Stimulated activated CD8-positive, alpha-beta memory T cell treated with anti-CD3 and anti-CD28 coated beads, Interleukin-12 subunit alpha, Interleukin-12 subunit beta, amount 100 ng/mL, for 1 hour (primary cell): ENCODE results near the gene NUBP2.
A peak's percentile ranks its signal among the peaks of the same experiment; 100 is the strongest.

Source experiments
- DNase-seq: peaks from one replicate; pipeline ENCODE4 v3.0.0-alpha.2; 2020; ENCODE audit warnings: low read depth

NUBP2 gene, protein sequence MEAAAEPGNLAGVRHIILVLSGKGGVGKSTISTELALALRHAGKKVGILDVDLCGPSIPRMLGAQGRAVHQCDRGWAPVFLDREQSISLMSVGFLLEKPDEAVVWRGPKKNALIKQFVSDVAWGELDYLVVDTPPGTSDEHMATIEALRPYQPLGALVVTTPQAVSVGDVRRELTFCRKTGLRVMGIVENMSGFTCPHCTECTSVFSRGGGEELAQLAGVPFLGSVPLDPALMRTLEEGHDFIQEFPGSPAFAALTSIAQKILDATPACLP

DNA sequence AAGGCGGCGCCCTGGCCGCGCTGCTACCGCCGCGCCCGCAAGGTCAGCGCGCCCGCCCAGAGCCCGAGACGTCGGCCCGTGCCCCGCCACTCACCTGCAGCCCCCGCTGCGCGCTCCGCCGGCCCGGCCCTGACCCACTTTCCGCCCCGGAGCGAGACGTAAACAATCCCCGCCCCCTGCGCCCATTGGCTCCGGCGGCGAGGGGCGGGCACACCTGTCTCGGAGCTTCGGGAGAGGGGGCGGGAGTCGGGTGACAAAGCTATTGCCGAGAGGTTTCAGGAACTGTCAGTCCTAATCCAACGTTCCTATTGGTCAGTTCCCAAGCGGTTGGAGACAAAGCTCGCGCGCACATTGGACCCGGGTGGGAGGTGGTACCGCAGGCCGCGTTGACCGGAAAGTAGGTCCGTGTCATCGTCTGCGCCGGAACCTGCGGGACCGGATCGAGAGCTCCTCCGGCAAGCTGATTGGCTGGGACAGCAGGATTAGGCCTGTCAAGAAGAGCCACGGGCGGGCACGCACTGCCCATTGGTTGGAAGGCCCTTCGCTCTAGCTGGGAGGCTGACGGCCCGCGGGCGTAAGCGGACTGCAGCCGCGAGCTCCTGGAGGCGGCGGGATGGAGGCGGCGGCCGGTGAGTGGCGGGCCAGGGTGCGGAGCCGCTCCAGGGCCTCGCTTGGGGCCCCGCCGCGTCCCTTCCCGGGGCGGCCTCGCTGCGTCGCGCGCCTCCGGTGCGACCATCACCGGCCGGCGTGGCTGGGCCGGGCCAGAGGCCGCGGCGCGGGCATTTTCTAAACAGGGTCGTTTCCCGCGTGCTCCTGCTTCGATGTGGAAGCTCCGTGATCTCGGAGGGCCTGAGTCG lies at the start of gene NUBP2, which contains the start of gene SPSB3:
Gene NUBP2, plus strand, starts transcription at position 553 of the 857 bp plus-strand sequence. Its CDS starts 61 bp downstream, at position 614.
Gene SPSB3, minus strand, starts transcription at position 164 of the 857 bp plus-strand sequence. CDS start 1,088 bp downstream, outside the sequence.
- peak; percentile 98 for DNase-seq

DNA sequence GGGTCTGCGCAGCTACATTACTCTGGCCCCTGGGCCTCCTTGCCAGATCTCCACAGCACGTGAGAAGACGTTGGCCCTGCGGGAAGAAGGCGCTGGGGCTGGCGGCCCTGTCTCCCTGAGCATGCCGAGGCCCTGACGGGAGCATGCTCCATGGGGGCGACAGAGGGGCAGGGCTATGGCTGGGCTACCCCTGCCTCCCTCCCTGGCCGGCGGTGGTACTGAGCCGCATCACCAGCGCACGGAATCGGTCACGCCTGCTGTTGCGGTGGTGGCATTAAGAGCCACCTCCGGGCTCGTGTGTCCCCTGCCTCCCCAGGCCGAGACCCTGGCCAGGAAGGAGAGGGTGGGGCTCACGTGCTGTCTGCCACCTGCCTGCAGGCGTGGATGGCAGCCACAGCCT lies 48.6 kb upstream of the NUBP2 start:
- DNase-seq, result no peak

DNA sequence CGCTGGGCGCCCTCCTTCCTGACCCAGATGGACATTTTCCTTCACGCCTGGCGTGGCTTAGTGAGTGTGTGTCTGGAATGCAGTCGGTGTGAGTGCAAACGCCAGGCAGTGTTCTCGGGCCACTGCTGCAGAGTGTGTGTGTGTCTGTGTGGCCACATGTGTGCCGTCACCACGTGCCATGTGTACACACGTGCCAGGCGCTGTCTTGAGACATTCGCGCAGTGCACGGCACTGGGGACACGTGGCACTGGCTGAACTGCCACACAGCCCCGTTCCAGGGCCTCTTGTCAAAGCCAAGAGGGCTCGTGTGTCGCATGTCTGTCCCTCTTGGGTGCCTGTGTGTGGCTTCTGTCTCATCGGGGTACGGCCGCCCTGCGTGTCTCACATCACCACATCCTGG lies 47.9 kb upstream of the NUBP2 start:
- DNase-seq, result no peak

DNA sequence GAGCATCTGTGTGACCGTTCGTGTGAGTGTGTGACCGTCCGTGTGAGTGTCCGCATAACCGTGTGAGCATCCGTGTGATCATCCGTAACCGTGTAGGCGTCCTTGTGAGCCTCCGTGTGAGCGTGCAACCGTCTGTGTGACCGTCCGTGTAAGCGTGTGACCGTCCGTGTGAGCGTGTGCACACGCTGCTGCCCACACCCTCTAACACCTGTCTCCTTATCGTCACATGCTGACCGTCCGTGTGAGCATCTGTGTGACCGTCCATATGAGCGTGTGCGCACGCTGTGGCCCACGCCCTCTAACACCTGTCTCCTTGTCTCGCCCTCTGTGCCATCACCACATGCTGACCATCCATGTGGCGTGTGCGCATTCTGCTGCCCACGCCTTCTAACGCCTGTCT lies 42.5 kb upstream of the NUBP2 start:
- no peak for DNase-seq

DNA sequence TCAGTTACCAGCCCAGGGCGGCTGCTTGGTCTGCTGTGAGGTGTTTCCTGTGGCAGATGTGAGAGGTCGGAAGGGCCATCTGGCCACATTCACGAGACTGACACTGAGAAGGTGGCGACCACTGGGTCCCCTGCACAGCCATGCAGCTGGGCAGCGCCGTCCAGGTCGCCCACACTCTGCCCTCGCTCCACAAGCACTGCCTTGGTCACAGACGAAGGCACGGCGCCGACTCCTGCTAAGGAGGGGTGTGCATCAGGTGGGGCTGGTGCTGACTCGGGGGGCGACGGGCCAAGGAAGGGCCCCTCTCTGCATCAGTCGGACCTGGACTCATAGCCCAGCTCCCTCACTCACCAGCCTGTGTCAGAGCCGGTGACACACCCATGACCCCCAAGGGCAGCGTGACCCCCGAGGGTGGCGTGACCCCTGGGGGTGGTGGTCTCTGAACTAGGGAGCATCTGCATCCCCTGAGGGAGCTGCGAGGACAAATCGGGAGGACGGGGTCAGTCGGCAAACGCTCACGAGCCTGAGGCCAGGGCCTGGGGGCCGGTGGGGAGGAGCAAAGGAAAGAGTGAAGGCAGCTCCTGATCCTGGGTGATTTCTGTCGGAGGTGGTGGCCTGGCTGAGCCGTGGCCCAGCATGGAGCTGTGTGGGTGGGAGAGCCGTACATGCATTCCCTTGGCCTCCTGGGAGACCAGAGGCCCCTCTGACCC lies 41.8 kb upstream of the NUBP2 start:
- DNase-seq, result no peak

DNA sequence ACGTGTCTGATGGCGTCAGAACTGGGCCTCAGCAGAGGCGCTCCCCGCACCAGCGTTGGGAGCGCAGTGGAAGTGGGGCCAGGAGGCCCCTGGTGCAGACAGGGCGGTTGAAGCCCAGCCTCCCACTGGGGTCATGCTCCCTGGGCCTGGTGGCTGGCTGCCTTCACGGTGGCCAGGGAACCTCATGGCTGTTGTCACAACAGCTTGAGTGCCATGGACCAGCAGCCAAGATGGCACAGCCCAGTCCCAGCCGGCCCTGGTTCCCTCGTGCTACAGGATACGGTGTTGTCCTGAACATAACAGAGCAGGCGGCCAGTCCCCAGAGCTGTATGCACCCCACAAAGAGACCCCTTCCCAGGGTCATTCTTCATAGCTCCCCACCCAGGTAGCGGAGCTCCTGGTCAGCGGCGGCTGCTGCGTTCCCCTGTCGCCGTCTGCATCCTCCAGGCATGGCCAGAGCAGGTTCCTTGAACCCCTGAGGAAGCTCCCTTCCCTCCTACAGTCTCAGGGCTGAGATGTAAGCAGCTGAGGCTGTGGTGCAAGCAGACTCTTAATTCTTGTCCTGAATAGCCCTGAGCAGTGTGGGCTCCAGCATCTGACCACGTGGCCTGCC lies 41.1 kb upstream of the NUBP2 start:
- no peak for DNase-seq

DNA sequence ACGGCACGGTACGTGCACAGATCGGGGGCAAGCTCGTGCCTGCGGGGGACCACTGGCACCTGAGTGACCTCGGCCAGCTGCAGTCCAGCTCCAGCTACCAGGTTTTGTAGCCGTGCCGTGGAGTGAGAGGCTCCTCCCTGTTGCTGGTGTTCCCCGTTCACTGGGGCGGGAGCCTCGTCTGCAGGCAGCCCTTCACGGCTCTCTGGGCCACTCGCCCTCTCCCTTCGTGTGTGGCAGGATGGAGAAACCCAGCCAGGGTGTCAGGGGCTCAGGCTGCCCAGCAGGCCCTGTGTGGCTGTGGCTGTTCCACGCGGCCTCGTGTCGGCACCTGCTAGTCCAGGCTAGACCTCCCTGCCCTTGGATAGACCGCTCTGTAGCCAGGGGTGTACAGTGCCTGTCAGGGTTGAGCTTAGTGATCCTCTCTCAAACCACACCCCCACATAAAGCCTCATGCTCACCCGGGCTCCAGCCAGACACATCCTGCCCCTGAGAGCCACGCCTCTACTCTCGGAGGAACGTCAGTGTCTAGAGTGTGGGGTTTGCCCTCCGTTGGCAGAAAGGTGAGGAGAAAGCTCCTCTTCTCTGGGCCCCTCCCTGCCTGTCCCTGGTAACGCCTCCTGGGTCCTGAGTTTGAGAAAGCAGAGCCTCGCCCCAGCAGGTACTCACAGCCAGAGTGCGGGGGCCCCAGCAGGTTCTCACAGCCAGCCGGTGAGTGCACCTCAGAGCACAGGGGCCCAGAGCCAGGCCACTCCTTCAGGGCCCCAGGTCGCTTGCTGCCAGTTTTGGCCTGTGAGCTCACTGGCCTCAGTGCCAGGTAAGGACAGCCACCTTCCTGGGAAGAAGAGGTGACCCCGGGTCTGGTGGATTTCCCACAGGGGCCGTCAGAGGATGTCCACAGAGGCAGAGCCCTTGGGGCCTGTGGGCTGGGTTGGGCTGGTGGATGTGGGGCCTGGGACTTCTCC lies 39.1 kb upstream of the NUBP2 start:
- DNase-seq, result no peak

DNA sequence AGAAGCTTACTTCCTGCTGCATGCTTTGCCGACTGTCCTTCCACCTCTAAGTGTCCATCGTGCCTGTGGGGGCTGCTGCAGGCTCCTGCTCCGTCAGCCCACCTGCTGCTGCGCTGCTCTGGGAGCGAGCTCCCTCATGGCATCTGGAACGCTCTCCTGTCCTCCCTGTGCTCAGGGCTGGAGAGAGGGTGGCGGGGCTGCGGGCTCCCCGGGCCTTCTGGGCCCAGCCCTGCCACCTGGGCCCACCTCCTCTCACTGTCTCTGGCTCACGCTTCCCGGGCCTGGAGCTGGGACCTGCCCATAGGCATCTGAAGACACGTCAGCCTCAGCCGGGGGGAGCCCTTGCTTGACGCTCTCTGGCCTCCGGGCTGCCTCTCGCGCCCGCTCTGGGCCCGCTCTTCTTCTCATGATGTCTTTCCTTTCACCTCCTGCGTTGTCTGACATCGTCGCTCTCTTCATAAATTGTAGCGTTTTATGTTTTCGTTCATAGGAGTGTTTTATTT lies 38.4 kb upstream of the NUBP2 start:
- no peak for DNase-seq

DNA sequence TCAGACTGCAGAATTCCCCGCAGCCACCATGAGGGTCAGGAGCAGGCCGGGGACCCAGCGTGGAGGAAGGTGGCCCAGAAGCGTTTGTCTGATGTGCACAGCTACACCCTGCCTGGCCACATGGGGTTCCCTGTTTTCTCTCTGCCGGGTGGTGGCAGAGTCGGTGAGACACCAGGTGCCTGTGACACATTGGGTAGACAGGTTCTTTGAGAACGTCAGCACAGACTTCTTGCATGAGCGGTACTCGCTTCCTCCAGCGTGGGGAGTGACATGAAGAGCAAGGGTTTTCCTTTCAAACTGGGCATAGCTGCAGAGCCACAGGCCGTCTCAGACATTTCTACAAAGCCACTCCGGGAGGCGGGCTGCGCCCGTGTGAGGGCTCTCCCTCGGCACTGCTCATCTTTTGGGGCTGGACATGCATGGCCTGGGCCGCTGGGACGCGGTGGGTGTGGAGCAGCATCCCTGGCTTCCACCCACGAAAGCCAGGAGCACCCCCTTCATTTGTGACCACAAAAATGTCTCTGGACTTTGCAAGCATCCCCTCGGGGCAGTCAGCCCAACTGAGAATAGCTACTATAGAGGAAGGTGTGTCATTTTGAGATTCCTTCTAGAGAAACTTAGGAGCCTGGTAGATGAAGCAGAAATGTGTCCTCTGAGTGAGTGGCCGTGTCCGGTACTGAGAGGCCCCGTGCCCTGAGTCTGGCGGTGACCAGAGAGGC lies 37.4 kb upstream of the NUBP2 start:
- no peak for DNase-seq

DNA sequence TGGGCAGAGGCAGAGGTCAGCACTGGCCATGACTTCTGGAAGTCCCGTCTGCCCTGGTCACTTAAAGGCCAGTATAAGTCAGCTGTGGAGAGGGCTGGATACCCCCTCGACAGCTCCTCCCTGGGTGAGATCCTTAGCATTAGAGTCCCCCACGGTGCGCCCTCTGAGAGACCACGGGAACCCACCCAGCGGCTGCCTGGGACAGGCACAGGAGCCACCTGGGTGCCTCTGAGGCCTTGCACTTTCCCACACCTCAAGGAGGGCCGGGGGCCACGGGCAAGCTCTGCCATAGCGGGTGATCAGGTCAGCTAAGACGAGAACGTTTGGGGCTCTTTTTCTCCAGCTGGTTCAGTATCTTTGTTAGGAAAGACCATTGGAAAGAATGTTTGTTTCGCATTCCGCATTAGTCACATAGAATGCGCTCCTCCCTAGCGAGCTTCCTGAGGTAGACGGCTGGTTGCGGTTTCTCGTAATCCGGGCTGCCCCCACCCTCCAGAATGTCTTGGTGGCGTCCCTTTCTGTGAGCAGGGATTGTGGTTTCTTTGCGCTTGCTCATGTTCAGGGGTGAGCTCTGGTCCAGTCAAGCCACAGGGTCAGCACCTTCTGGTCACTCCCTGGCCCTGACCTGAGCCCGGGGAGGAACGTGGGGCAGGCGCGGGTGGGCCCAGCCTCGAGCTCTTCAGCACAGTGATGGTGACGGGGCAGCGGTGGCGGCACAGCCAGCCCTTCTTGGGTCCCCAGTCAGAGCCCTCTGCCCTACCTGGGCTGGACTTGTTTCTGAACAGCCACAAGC lies 36.7 kb upstream of the NUBP2 start:
- no peak for DNase-seq

DNA sequence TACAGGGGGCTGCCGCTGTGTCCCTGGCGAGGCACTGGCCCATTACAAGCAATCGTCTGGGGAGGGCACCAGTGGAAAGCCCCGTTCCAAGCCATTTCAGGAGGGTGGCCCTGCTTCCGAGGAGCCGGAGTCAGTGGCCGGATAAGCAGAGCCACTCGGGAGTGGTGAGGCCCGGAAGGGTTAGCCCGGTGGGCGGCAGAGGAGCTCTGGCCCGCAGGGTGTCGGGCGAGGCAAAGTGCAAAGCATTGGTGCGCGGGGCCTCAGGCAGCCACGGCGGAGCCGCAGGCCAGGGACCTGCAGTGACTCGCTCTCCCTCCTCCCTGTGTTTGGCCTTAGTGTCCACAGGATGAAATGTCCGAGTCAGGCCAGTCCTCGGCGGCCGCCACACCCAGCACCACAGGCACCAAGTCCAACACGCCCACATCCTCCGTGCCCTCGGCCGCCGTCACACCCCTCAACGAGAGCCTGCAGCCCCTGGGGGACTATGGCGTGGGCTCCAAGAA lies 36.0 kb upstream of the NUBP2 start:
- no peak for DNase-seq

DNA sequence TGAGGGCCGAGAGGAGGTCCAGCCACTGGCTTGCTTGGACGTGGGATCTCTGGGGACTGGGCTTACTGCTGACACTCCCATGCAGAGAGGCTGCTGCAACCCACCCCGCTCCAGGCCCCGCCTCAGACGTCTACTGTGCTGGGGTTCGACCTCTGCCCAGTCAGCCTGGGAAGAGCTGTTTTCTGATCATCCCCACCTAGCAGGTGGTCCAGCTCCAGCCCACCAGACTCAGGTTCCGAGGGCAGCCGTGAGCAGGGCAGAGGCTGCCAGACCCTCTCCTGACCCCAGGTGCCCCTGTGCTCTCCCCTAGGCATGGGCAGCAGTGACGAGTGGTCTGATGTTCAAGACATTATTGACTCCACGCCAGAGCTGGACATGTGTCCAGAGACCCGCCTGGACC lies 34.8 kb upstream of the NUBP2 start:
- no peak for DNase-seq

DNA sequence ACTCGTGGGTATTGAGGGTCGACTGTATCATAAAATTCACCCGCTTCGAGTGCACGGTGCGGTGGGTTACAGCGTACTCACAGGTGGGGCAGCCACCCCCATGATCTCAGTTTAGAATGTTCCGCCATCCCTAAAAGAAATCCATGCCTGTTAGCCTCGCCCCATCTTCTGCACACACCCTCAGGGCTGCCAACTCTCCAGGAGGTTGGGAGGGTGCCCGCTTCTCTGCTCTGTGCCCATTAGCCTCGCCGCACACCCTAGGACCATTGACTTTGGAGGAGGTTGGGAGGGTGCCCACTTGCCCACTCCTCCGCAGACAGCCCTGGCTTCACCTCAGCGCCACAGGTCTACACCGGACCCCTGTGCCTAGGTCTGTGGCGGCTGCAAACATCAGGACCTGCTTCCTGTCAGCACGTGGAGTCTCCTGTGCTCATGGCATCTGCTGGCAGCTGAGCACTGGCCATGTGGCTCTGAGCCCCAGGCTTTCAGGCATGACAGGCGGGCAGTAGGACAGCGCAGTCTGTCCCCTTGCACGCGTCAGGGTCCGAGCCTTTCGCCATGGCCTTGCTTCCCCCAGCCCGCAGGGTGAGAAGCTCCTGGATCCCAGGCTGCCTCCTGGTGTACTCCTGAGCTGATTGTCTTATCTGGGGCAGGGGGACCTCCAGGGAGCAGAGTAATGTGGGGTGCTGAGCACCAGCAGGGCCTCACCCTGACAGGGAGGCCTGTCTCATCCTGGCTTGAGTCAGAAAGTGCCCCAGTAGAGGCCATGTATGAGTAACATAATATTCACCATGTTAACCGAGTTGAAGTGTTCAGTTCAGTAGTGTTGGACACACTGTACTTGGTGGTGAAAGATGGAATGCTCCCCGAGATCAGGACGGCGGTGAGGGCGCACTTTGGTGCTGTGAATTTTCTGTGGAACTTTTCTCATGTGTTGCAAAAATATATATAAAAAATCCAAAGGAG lies 33.3 kb upstream of the NUBP2 start:
- DNase-seq, result no peak

DNA sequence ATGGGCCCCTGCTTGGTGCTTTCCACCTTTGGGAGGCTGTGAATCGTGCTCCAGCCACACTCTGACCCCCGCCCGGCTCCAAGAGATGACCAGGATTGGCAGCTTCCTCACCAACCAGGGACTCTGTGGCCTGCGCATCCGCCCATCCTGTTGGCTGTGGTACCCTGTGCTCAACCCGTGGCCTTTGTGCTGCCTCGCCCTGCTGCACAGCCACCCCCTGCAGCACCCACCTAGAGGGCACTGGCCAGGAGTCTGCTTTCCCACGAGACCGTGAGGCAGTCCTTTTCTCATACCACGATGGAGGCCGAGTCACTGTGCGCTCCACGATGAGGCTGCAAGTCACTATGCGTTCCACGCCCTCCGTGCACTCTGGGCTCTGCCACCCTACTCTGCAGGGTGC lies 30.8 kb upstream of the NUBP2 start:
- no peak for DNase-seq

DNA sequence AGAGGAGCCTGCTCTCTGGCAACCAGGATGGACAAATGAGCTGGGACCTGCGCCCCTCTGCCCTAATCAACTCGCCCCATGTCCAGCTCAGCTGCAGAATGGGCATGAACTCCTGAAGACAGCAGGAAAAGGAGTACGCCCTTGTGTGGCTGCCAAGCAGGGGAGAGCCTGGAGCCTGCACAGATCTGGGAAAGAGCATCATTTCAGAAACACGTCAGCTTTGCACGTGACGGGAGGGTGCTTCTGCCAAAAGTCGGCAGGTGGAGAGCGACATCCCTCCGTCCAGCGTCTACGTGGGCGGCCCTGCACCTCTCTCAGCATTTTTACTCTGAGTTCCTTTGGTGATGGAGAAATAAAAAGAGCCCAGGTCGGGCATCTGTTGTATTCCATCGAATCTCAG lies 29.9 kb upstream of the NUBP2 start:
- DNase-seq, result no peak

DNA sequence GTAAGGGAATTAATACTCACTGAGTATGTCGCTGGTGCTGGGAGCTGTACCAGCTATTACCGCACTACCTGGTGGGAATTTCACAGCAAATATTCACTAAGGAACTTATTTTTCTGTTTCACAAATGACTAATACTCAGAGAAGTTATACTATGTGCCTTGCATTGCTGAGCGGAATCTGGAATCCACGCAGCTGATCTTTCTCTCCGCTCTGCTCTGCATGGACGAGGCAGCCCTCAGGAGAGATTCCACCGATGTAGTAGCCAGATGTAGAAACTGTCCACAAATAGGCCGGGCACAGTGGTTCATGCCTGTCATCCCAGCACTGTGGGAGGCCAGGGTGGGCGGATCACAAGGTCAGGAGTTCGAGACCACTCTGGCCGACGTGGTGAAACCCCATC lies 28.6 kb upstream of the NUBP2 start:
- DNase-seq, result no peak

DNA sequence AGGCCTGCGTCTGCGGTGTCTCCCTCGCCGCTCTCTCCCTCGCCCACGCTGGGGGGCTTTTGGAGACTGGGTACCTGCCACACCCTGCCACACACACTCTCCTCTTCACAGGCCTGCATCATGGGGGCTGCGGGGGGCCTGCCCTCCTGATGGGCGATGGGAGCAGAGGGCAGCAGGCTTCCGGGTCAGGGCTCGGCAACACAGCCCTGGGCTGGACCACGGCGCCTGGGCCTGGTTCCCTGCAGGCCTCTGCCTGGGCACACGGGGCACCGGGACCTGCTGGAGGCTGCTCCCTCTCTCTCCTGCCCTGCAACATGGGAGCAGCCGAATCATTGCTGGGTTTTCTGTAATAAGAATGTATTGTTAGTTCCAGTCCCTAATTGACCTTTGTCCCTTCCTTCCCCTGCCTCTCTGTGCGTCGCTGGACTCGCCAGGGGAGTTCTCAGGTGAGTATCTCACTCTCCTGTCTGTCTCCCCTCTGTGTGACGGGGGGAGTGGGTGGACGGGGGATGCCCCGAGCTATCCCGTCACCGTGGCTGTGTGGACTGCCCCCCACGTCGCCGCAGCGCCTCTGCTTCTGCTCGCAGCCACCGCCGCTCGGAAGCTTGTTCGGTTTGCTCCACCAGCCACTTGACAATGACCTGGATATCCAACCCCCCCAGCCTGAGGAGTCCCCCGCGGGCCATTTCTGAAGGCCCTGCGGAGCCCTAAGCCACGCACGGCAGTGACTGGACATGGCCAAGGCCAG lies 24.9 kb upstream of the NUBP2 start:
- DNase-seq, result no peak
